Globus pallidus (tissue), 1 donor: ENCODE results near the gene KLHL29.

Experiments used
- DNase-seq: peaks from one replicate; pipeline ENCODE4 v3.0.0-alpha.2; 2015; ENCODE audit warnings: low spot score

KLHL29 gene

GRCh38 chr2:23394700-23395099 is 9.7 kb downstream of the KLHL29 start:
- no peak for DNase-seq

GRCh38 chr2:23397478-23397877 is 12.5 kb downstream of the KLHL29 start:
- DNase-seq, result no peak

DNA sequence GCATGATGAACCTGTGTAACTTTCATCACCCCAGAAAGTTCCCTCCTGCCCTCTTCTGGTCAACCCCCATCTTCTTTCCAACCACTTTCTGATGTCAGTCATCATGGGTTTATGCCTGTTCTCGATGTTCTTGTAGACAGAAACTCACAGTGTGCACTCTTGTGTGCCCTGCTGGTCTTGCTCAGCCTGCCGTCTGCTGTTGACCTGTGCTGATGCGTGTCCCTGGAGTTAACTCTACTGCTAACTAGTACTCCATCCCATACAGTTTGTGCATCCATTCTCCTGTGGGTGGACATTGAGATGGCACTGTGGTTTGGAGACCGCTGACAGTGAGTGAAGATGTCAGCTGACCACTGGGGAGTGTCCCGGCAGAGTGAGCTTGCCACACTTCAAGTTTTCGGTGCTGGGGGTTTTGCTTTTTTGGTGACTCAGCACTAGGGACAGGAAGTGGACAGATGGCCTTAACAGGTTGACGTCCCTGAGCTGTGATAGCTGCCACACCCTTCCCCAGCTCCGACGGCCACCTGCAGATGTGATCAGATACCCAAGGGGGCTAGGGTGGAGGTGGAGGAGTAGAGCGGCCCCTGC is 14.8 kb downstream of the KLHL29 start:
- DNase-seq, result no peak

GRCh38 chr2:23400703-23401102 is 15.7 kb downstream of the KLHL29 start:
- DNase-seq, result no peak

DNA sequence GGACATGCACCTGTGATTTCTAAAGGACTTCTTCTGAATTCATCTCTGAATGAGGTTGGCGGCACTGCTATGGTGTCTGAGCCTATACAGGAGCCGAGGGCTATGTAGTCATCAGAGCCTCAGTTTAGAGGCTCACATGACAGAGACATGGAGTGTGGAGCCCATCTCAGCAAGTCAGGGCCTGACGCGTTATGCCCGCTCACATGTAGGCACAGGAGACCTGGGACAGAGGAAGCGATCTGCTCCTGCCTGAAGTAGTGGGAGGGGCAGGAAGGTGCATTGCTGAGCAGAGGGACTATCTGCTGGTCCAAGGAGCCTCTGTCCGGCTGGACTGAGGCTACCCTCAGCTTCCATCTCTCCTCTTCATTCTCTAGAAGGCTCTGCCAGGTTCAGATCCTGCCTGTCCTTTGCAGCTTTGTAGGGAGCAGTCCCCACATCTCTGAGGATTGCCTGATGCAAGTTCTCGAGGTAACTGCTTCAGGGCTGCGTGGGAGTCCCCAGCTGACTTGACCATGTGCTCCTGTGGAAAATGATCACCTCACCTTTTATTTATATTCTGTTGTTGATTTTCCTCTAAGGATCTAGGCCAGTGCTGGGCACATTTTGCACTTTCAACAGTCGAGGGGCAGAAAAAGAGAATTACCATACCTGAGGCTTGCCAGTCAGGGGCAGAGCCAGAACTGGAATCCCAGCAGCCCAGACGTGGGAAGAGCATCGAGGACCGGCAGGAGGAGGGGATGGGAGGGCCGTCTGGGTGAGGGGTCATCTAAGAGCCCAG is 16.6 kb downstream of the KLHL29 start:
- no peak for DNase-seq

DNA sequence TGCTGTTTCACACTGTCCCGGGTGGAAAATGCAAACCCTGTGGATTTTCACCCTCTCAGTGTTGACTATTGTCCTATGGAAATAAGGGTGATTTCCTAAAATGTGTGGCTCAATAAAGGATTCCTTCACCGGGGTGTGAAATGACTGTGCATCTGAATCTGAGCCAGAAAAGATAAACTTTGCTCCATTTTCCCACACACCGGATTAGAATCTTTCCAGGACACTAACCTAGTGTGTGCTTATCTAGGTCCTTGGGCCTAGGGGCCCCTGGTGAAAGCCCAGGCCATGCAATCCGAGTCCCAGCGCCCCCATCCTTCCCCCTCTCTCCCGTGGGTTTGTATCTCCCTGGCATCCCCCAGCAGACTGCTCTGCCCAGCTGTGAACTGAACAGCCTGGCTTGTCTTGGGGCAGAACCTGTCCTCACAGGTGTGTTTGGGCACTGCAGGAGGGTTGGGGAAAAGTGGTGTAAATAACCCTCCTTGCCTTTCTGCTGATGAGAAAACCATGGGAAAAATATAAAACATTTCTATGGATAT is 17.3 kb downstream of the KLHL29 start:
- DNase-seq, result no peak

GRCh38 chr2:23404426-23404825 is 19.4 kb downstream of the KLHL29 start:
- peak; percentile 51 for DNase-seq

GRCh38 chr2:23409248-23409647 is 24.3 kb downstream of the KLHL29 start:
- no peak for DNase-seq

DNA sequence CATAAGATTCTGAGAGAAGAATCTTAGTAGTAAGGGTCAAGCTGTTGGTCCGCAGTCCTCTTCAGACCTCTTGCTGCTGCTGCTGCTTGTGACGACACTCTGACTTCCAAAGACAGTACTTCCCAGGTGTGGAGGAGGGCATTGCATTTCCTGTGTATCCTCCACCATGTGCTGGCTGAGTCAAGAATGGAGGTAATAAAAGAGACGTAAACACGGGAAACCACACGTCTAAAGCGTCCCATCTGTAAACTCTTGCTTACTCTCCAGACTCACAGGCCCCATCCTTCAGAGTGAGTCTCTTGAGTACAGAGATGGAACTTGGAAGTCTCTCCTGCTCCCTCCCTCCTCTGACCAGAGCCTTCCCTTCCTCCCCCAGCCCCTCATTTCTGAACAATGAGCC is 25.6 kb downstream of the KLHL29 start:
- DNase-seq, result no peak

DNA sequence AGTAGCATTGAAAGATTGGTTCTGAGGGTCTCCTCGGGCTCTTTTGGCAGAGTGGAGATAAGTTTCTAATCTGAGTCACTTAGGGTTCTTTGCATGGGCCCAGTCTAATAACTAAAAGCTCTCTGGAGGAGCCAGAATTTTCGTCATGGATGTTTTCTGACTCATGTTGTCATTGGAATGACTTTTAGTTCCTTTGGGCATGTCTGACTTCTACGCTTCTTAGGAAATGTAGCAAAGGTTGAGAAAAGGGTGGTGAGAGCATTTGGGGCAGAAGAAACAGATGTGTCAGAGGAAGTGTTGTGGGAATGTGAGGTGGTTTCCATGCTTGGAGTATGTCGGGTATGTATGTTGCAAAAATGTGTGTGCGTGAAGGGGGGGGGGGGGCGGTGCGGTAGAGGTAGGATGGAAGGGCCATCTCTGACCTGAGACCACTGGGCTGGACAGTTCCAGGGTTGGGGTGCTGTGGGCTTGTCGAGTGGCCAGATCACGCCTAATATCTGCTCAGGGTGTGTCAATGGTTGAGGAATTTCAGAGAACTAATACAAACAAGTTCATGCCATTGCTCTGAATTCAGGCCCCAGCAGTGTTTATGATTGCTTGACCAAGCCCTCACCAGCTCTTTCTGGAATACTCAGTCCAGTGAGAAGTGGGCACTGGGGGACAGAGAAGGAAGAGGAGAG is 26.9 kb downstream of the KLHL29 start:
- no peak for DNase-seq

GRCh38 chr2:23412556-23413155 is 27.7 kb downstream of the KLHL29 start:
- DNase-seq, result no peak

DNA sequence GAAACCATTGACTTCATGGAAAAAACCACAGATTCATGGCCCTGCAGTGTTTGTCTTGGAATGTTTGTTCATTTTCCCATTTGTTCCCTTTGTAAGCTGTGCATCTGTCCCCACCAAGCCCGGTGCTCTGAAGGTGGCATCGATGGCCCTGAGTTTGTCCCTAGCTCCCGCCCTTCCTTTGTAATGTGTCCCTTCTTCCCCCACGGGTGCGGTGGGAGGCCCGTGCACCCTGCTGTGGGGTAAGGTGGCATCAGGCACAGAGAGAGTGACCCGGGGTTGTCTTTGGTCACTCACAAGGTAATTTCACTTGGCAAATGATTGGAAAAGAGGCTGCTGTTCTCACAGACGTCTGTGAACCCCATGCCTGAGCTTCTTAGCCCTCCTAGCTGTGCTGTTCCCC is 28.7 kb downstream of the KLHL29 start:
- no peak for DNase-seq

GRCh38 chr2:23414106-23414505 is 29.1 kb downstream of the KLHL29 start:
- no peak for DNase-seq

GRCh38 chr2:23414871-23415270 is 29.9 kb downstream of the KLHL29 start:
- no peak for DNase-seq

- no peak for DNase-seq
Measured at GRCh38 chr2:23417310-23417709, 32.3 kb downstream of the KLHL29 start.

DNA sequence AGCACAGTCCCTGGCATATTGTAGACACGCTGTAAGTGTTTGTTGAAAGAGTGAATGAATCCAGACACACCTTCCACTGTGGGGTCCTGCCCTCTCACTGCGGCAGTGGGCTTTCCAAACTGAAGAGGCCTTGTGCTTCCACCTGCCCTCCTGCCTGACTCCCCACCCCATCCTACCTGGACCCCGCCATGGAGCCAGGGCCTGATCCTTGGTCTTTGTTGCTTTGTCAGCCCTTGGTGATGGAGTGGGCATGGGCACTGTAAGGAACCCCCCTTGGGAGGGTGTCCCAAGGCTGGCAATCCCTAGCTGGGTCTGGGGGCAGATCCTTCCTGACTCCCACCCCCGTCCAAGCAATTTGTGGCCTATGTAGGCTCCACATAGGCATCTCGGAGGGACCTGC is 33.1 kb downstream of the KLHL29 start:
- no peak for DNase-seq

GRCh38 chr2:23418461-23418911 is 33.5 kb downstream of the KLHL29 start:
- DNase-seq, result no peak

DNA sequence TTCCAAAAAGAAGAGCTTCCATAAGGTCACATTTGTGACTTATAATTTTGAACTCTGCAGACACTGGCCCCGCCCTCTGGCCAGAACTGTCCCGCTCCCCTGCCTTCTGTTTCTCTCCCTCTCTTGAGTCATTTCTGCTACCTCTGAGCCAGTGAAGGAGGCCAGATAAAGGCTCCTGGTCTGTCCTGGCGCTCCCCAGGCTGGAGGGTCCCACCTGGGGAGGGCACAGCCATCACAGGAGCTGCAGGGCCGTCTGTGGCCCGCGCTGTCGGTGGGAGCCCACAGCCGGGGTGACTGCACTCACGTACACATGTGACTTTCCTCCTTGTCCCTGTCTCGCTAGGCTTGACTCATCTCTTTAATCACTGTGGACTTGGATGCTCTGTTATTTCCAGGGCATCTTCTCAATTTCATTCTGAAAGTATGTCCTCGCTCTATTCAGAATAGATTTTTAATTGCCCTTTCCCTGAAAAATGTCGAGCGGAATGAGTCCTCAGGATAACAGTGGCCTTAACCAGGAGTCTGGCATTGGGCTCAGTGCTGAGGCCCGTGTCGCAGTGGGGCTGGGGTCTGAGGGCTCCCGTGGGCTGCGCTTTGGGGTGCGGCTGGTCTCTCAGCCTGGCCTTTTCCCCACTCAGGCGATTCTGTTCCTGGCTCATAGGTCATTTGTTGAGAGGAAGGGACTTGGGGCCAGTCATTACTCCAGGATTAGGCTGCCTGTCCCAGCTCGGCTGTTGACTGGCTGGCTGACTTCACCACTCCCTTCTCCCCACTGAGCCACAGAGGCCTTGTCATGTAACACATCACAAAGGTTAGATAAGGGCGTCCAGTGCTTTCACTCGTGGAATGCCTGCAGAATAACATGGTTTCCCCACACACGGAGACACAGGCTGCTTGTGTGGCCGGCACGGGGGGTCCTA is 34.5 kb downstream of the KLHL29 start:
- DNase-seq, result no peak

DNA sequence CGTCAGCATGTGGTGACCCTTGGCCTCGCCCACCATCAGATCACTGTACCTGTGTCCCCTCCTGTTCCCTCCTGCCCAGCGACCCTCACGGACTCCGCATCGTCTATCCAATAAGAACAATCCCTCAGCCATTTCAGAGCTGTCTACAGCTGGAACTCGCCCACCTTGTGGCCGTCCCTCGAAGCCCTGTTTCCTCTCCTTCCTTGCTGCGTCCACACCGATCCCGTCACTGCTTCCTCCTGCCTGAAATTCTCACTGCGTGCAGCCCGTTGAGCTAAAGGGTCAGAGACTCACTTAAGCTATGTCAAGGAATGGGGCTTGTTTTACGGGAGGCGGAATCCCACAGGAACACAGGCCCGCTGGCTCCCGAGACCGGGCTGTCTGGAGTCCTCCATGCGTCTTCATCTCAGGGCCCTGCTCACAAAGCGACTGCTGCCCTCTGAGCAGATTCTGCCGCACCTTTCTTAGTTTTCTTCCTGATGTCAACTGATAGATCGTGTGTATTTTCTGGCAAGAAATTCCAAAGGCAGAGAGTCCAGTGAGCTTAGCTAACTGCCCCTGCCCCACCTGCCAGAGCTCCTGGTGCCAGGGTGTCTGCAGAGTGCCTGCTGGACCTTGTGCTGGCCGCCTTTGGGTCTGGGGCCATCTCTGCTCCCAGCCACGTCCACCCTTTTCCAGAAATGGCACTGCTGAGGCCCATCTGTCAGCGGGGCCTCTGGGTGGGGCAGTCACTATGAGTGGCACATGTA is 35.3 kb downstream of the KLHL29 start:
- DNase-seq, result no peak

DNA sequence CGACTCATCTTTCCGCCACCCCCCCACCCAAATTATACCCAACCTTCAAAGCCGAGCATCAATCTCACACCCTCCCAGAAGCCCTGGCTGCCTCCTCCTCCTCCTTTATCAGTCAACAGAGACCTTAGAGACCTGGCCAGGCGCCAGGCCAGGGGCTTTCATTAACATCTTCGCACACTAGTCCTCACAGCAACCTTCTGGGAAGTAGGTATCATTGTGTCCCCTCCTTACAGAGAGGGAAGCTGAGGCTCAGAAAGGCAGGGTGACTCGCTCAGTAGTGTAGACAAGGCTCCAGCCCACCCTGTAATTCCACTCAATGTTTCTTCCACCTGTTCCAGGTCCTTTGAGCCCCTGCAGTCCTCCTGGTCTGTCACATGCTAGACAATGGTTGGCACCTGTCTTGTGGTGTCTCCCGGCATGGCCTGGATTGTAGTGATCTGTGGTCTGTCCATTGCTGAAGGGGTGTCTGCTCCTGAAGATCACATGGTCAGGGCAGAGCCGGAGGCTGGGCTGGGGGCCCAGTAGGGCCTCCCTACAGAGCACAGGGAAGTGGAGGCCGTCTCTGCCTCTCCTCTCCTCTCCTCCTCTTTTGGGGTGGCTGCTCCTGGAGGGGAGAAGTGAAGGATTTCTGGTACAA is 36.0 kb downstream of the KLHL29 start:
- DNase-seq, result no peak
